WTC11 (cell line): ENCODE data around the gene C1orf56. TPM values are rescaled to one million over a fixed set of nuclear protein-coding genes. Genes with fewer than 3 reads are reported as not detected.

Experiments used
- ATAC-seq: fragments of 200-7000 bp; cut with Tn5 transposase; 2 replicates; pipeline ENCODE4 v1.10.0; 2021; ENCODE audit warnings: mild to moderate bottlenecking, moderate library complexity
- CTCF ChIA-PET: fragments of 300-600 bp; sonication (Branson Sonifier 250); formaldehyde crosslinking; loops from one replicate; lab custom pipeline; 2021; ENCODE audit warnings: antibody characterized with exemption; lab: Charles Lee
- POLR2A ChIA-PET: fragments of 350-600 bp; sonication (Branson Sonifier 250); formaldehyde crosslinking; loops from one replicate; lab custom pipeline; 2021; ENCODE audit warnings: antibody characterized with exemption; lab: Charles Lee
- DNase-seq: peaks from one replicate; pipeline ENCODE4 v3.0.0; 2021; ENCODE audit warnings: low spot score
- H3K27ac Mint-ChIP-seq: 2 replicates; pipeline ENCODE4 v1.8.0; 2021; ENCODE audit warnings: mixed read lengths
- H3K27me3 Mint-ChIP-seq: 2 replicates; pipeline ENCODE4 v1.8.0; 2021; ENCODE audit warnings: low read depth, mild to moderate bottlenecking, moderate library complexity, mixed read lengths
- H3K36me3 Mint-ChIP-seq: 2 replicates; pipeline ENCODE4 v1.8.0; 2021; ENCODE audit warnings: mixed read lengths
- H3K4me1 Mint-ChIP-seq: 2 replicates; pipeline ENCODE4 v1.8.0; 2022; ENCODE audit warnings: mixed read lengths
- H3K4me3 Mint-ChIP-seq: 2 replicates; pipeline ENCODE4 v1.8.0; 2021; ENCODE audit warnings: mild to moderate bottlenecking, moderate library complexity, mixed read lengths
- H3K9me3 Mint-ChIP-seq: 2 replicates; pipeline ENCODE4 v1.8.0; 2021; ENCODE audit warnings: mixed read lengths
- ATF1 ChIP-seq: sonication (generic); formaldehyde crosslinking; IDR thresholded peaks from 2 replicates; pipeline ENCODE4 v1.8.1; 2023; ENCODE audit warnings: mild to moderate bottlenecking, moderate library complexity, missing genetic modification reagents
- CREB1 ChIP-seq: sonication (generic); formaldehyde crosslinking; IDR thresholded peaks from 2 replicates; pipeline ENCODE4 v1.8.0; 2023; ENCODE audit warnings: mild to moderate bottlenecking, missing genetic modification reagents
- E2F1 ChIP-seq: sonication (generic); formaldehyde crosslinking; IDR thresholded peaks from 2 replicates; pipeline ENCODE4 v1.8.0; 2022; ENCODE audit warnings: mild to moderate bottlenecking, missing genetic modification reagents
- ETV6 ChIP-seq: sonication (generic); formaldehyde crosslinking; IDR thresholded peaks from 2 replicates; pipeline ENCODE4 v1.8.1; 2022; ENCODE audit warnings: mild to moderate bottlenecking, missing genetic modification reagents
- GRHL2 ChIP-seq: fragments of 250-450 bp; sonication (Bioruptor Pico); IDR thresholded peaks from 2 replicates; pipeline ENCODE4 v1.8.0; 2022; ENCODE audit warnings: mild to moderate bottlenecking, moderate library complexity; ENCODE audit not compliant: insufficient replicate concordance, severe bottlenecking
- IRF2 ChIP-seq: sonication (generic); formaldehyde crosslinking; IDR thresholded peaks from 2 replicates; pipeline ENCODE4 v1.8.0; 2022; ENCODE audit warnings: low read depth, missing genetic modification reagents, borderline replicate concordance
- NFATC4 ChIP-seq: fragments of 250-450 bp; sonication (Bioruptor Pico); IDR thresholded peaks from 2 replicates; pipeline ENCODE4 v1.9.0; 2021; ENCODE audit warnings: mild to moderate bottlenecking
- OVOL2 ChIP-seq: fragments of 250-450 bp; sonication (Bioruptor Pico); IDR thresholded peaks from 2 replicates; pipeline ENCODE4 v1.9.0; 2021; ENCODE audit warnings: mild to moderate bottlenecking, borderline replicate concordance
- RELA ChIP-seq: sonication (generic); formaldehyde crosslinking; IDR thresholded peaks from 2 replicates; pipeline ENCODE4 v1.8.1; 2022; ENCODE audit warnings: missing genetic modification reagents, mild to moderate bottlenecking, borderline replicate concordance
- SMAD4 ChIP-seq: sonication (generic); formaldehyde crosslinking; IDR thresholded peaks from 2 replicates; pipeline ENCODE4 v1.8.0; 2022; ENCODE audit warnings: mild to moderate bottlenecking, missing genetic modification reagents
- SP1 ChIP-seq: sonication (generic); formaldehyde crosslinking; conservative IDR thresholded peaks from 2 replicates; pipeline ENCODE4 v1.8.1; 2022; ENCODE audit warnings: missing genetic modification reagents
- TCF7 ChIP-seq: sonication (generic); formaldehyde crosslinking; IDR thresholded peaks from 2 replicates; pipeline ENCODE4 v1.8.0; 2022; ENCODE audit warnings: mild to moderate bottlenecking, low read depth, missing genetic modification reagents, moderate library complexity
- USF1 ChIP-seq: sonication (generic); formaldehyde crosslinking; IDR thresholded peaks from 2 replicates; pipeline ENCODE4 v1.8.0; 2022; ENCODE audit warnings: mild to moderate bottlenecking, missing genetic modification reagents
- ZNF416 ChIP-seq: fragments of 250-450 bp; sonication (Bioruptor Pico); IDR thresholded peaks from 2 replicates; pipeline ENCODE4 v1.9.0; 2021; ENCODE audit warnings: mild to moderate bottlenecking, inconsistent platforms
- ZNF423 ChIP-seq: fragments of 250-450 bp; sonication (Bioruptor Pico); IDR thresholded peaks from 2 replicates; pipeline ENCODE4 v2.1.2; 2022; ENCODE audit warnings: mild to moderate bottlenecking, moderate library complexity
- total RNA-seq: library from RNA; stranded (reverse); gene quantifications from 3 replicates; pipeline ENCODE4 v1.2.3, GENCODE V29; 2021
- TF ChIP-seq, protein P1 (sequence below): fragments of 250-450 bp; sonication (Bioruptor Pico); IDR thresholded peaks from 2 replicates; pipeline ENCODE4 v1.9.0; 2021; ENCODE audit warnings: mild to moderate bottlenecking, borderline replicate concordance
- TF ChIP-seq, protein P2 (sequence below): sonication (generic); formaldehyde crosslinking; IDR thresholded peaks from 2 replicates; pipeline ENCODE4 v1.8.0; 2023; ENCODE audit warnings: mild to moderate bottlenecking, missing genetic modification reagents
- TF ChIP-seq, protein P3 (sequence below): sonication (generic); formaldehyde crosslinking; IDR thresholded peaks from 2 replicates; pipeline ENCODE4 v1.8.1; 2022; ENCODE audit warnings: low read depth, missing genetic modification reagents, borderline replicate concordance

The C1orf56 gene
- total RNA-seq, 1 experiment from 2014 or later = 2.9 TPM

- TF ChIP-seq, protein P1, sequence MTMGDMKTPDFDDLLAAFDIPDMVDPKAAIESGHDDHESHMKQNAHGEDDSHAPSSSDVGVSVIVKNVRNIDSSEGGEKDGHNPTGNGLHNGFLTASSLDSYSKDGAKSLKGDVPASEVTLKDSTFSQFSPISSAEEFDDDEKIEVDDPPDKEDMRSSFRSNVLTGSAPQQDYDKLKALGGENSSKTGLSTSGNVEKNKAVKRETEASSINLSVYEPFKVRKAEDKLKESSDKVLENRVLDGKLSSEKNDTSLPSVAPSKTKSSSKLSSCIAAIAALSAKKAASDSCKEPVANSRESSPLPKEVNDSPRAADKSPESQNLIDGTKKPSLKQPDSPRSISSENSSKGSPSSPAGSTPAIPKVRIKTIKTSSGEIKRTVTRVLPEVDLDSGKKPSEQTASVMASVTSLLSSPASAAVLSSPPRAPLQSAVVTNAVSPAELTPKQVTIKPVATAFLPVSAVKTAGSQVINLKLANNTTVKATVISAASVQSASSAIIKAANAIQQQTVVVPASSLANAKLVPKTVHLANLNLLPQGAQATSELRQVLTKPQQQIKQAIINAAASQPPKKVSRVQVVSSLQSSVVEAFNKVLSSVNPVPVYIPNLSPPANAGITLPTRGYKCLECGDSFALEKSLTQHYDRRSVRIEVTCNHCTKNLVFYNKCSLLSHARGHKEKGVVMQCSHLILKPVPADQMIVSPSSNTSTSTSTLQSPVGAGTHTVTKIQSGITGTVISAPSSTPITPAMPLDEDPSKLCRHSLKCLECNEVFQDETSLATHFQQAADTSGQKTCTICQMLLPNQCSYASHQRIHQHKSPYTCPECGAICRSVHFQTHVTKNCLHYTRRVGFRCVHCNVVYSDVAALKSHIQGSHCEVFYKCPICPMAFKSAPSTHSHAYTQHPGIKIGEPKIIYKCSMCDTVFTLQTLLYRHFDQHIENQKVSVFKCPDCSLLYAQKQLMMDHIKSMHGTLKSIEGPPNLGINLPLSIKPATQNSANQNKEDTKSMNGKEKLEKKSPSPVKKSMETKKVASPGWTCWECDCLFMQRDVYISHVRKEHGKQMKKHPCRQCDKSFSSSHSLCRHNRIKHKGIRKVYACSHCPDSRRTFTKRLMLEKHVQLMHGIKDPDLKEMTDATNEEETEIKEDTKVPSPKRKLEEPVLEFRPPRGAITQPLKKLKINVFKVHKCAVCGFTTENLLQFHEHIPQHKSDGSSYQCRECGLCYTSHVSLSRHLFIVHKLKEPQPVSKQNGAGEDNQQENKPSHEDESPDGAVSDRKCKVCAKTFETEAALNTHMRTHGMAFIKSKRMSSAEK (CRISPR knock-in tag) = no peak
- no peak for TF ChIP-seq NFATC4 (CRISPR knock-in tag)
- TF ChIP-seq SP1 = no peak
- TF ChIP-seq ATF1 (CRISPR knock-in tag) = no peak
- no peak for TF ChIP-seq E2F1 (CRISPR knock-in tag)
- TF ChIP-seq SMAD4 (CRISPR knock-in tag) = no peak
- no peak for TF ChIP-seq USF1 (CRISPR knock-in tag)
These were observed 44.9 kb upstream of the C1orf56 start (continued) for GRCh38 chr1:151002611-151003010.

DNA sequence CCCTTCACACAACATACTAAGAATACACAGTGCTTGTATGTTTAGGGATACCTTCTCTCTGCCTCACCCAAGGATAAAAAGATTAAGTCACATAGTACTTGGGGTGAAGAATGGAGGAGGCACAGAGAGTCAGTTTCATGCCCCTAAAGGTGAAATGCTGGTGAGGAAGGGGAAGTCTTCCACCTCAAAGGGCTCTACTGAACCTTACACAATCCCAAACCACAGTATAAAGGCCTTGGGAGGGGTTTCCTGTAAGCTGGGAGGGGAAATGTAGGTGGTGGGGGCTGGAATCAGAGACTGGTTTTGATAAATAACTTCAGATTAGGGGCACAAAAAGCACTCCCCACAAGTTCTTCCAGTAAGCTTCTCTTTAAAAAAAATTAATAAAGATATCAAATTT is 44.4 kb upstream of the C1orf56 start:
- TF ChIP-seq CREB1 (CRISPR knock-in tag) (no peak), TCF7 (CRISPR knock-in tag) (no peak), RELA (CRISPR knock-in tag) (no peak)
- DNase-seq = no peak
- POLR2A ChIA-PET = no interaction called here
- Mint-ChIP-seq H3K27me3 (no peaks in the 10 kb centered on the region), H3K27ac (no peak overlapping the region), H3K36me3 (no peaks in the 10 kb centered on the region), H3K4me1 (peaks cover 31% of the 10 kb centered on the region), H3K4me3 (no peak overlapping the region), H3K9me3 (no peaks in the 10 kb centered on the region)
- CTCF ChIA-PET = interaction anchor here (4.4 kb wide), 1 partner anchor 7 kb away, joined by 74 read pairs; no protein-coding TSS in a partner anchor
- no peak for ATAC-seq

- ChIA-PET POLR2A (interaction anchor here (0.5 to 2.6 kb wide), 8 partner anchors 9 to 1067 kb away, joined by 3 to 14 read pairs (median 4); partner anchors contain the start of genes ANXA9 and MCL1), CTCF (interaction anchor here (0.6 to 4.4 kb wide), 30 partner anchors 8 to 749 kb away, joined by 3 to 74 read pairs (median 4); partner anchors contain the start of genes ANXA9, C1orf56, GABPB2 and MCL1)
- Mint-ChIP-seq H3K4me1 (peaks cover 38% of the 10 kb centered on the region), H3K27ac (peak overlapping the region; percentile 99; the same call in 1 of the 2 replicates), H3K27me3 (no peaks in the 10 kb centered on the region), H3K36me3 (no peaks in the 10 kb centered on the region), H3K9me3 (no peaks in the 10 kb centered on the region), H3K4me3 (peak overlapping the region; percentile 94)
- ATAC-seq (no peak), DNase-seq (no peak)
- no peak for TF ChIP-seq IRF2
- TF ChIP-seq GRHL2 (CRISPR knock-in tag) = no peak
These were observed 41.7 kb upstream of the C1orf56 start for GRCh38 chr1:151005729-151006319.

DNA sequence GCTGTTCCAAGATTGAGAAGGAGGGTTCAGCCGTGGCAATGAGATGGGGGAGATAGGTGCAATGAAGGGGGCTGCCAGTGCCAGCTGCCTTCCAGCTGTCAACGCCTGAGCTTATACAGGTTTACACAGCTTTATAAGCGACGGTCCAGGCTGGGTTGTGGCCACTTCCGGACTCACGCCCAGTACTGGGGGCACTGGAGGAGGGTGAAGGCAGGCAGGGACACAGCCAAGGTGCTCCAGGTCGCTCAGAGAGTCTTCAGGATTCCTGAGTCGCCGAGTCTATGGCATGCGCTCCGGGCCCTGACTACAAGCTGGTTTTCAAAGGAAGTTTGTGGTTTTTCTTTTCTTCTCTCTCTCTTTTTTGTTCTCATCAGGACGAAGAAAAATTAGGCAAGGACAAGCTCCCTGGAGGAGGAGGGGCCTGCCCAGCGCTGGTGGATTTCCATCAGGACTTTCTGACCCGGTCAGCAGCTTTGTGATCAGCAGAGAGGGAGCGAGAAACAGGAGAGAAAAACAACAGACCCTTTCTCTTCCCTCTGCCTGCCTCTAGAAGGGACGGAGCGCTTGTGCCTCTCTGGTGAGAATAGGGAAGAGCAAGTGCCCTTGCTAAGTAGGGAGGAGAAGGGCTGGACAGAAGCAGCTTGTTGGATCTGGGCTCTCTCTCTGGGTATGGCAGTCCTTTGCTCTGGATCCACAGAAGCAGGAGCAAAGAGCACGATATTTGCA is 41.1 kb upstream of the C1orf56 start, which contains the start of gene MINDY1:
MINDY1 (minus strand) TSS at position 576 of the 726 bp plus-strand sequence. CDS start 4,285 bp downstream, outside the sequence.
- Mint-ChIP-seq H3K4me1 (peaks cover 38% of the 10 kb centered on the region), H3K9me3 (no peaks in the 10 kb centered on the region), H3K27me3 (no peaks in the 10 kb centered on the region), H3K4me3 (peak within 1 kb of the TSS; percentile 94), H3K27ac (peak within 1 kb of the TSS; percentile 99), H3K36me3 (no peaks in the 10 kb centered on the region)
- ATAC-seq (peak; percentile 89), DNase-seq (peak; percentile 73)
- CTCF ChIA-PET = interaction anchor here (0.6 to 4.4 kb wide), 33 partner anchors 8 to 750 kb away, joined by 3 to 74 read pairs (median 4); partner anchors contain the start of genes ANXA9, BNIPL, C1orf56 and CDC42SE1
- POLR2A ChIA-PET = interaction anchor here (0.5 to 2.6 kb wide), 14 partner anchors 9 to 1067 kb away, joined by 3 to 14 read pairs (median 3); partner anchors contain the start of genes ANXA9, C1orf56, GABPB2 and GOLPH3L
- TF ChIP-seq, protein P2, sequence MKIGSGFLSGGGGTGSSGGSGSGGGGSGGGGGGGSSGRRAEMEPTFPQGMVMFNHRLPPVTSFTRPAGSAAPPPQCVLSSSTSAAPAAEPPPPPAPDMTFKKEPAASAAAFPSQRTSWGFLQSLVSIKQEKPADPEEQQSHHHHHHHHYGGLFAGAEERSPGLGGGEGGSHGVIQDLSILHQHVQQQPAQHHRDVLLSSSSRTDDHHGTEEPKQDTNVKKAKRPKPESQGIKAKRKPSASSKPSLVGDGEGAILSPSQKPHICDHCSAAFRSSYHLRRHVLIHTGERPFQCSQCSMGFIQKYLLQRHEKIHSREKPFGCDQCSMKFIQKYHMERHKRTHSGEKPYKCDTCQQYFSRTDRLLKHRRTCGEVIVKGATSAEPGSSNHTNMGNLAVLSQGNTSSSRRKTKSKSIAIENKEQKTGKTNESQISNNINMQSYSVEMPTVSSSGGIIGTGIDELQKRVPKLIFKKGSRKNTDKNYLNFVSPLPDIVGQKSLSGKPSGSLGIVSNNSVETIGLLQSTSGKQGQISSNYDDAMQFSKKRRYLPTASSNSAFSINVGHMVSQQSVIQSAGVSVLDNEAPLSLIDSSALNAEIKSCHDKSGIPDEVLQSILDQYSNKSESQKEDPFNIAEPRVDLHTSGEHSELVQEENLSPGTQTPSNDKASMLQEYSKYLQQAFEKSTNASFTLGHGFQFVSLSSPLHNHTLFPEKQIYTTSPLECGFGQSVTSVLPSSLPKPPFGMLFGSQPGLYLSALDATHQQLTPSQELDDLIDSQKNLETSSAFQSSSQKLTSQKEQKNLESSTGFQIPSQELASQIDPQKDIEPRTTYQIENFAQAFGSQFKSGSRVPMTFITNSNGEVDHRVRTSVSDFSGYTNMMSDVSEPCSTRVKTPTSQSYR = no peak
- TF ChIP-seq OVOL2 (CRISPR knock-in tag) = no peak
- TF ChIP-seq ETV6 (CRISPR knock-in tag) = no peak
- TF ChIP-seq, protein P3, sequence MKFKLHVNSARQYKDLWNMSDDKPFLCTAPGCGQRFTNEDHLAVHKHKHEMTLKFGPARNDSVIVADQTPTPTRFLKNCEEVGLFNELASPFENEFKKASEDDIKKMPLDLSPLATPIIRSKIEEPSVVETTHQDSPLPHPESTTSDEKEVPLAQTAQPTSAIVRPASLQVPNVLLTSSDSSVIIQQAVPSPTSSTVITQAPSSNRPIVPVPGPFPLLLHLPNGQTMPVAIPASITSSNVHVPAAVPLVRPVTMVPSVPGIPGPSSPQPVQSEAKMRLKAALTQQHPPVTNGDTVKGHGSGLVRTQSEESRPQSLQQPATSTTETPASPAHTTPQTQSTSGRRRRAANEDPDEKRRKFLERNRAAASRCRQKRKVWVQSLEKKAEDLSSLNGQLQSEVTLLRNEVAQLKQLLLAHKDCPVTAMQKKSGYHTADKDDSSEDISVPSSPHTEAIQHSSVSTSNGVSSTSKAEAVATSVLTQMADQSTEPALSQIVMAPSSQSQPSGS (CRISPR knock-in tag) = no peak
- no peak for TF ChIP-seq ZNF423
- TF ChIP-seq ZNF416 (CRISPR knock-in tag) = no peak
